Endothelial cell of umbilical vein (primary cell): Measurements from ENCODE around the gene NME4. TPM values are rescaled to one million over a fixed set of nuclear protein-coding genes. Genes with fewer than 3 reads are reported as not detected.
A peak's percentile ranks its signal among the peaks of the same experiment; 100 is the strongest.

Experiments used
- BruUV-seq: library from RNA; stranded (reverse); fragments of 400-500 nt; replicated peaks from 2 replicates; lab custom pipeline; 2021; lab: Mats Ljungman, UMichigan
- CTCF ChIA-PET: fragments of 300-600, 350-600 bp; sonication (Branson Sonifier 250); formaldehyde crosslinking; loops from one replicate; lab custom pipeline; 2021; ENCODE audit warnings: antibody characterized with exemption, inconsistent platforms; lab: Charles Lee
- POLR2A ChIA-PET: fragments of 300-600, 350-600 bp; sonication (Branson Sonifier 250); formaldehyde crosslinking; loops from one replicate; lab custom pipeline; 2021; ENCODE audit warnings: antibody characterized with exemption, inconsistent platforms; lab: Charles Lee
- DNase-seq: peaks from one replicate; pipeline ENCODE4 v3.0.0-alpha.2; 2011; ENCODE audit warnings: low read depth, low spot score
- FAIRE-seq: peaks from 2 replicates; lab custom pipeline; 2011; peaks lifted over from hg19 to GRCh38; lab: Jason Lieb, UNC
- H2AFZ ChIP-seq: 2 replicates; pipeline ENCODE4 v1.6.0; 2012; ENCODE audit warnings: low read depth, low read length, control low read depth, inconsistent platforms
- H3K27ac ChIP-seq: 2 replicates; pipeline ENCODE4 v1.5.1; 2011; ENCODE audit warnings: low read depth, mild to moderate bottlenecking, control low read depth, low read length, moderate library complexity; ENCODE audit not compliant: insufficient read depth
- H3K27me3 ChIP-seq, 2 experiments: 2 replicates each; pipeline versions ENCODE4 v1.6.0 to v1.6.1; 2011; ENCODE audit warnings: low read length in 2 of 2, mixed read lengths in 1 of 2; ENCODE audit not compliant: control insufficient read depth in 2 of 2, insufficient read depth in 2 of 2
- H3K36me3 ChIP-seq, 2 experiments: 2 replicates in 1 of 2; 3 replicates in 1 of 2; pipeline ENCODE4 v1.5.1; 2011; ENCODE audit warnings: low read length in 2 of 2, mild to moderate bottlenecking in 1 of 2, moderate library complexity in 1 of 2; ENCODE audit not compliant: control insufficient read depth in 2 of 2, insufficient read depth in 2 of 2; ENCODE audit errors: extremely low read depth in 1 of 2
- H3K4me1 ChIP-seq: 3 replicates; pipeline ENCODE4 v1.5.1; 2011; ENCODE audit warnings: mild to moderate bottlenecking, low read length; ENCODE audit not compliant: control insufficient read depth, insufficient read depth; ENCODE audit errors: extremely low read depth
- H3K4me2 ChIP-seq: 2 replicates; pipeline ENCODE4 v1.6.1; 2011; ENCODE audit warnings: low read length, control low read depth, mixed read lengths; ENCODE audit not compliant: insufficient read depth
- H3K4me3 ChIP-seq, 3 experiments: fragments of 200-600 bp in 1 of 3; sonication (generic), shearing (Covaris generic) in 1 of 3; replicated peaks in 1 of 3; 2 replicates each; pipeline ENCODE4 v1.5.1; 2011 to 2016; ENCODE audit warnings: control low read depth in 3 of 3, low read length in 3 of 3, mild to moderate bottlenecking in 2 of 3, inconsistent platforms in 1 of 3, low read depth in 1 of 3, moderate library complexity in 1 of 3; ENCODE audit not compliant: insufficient read depth in 1 of 3
- H3K79me2 ChIP-seq: 2 replicates; pipeline ENCODE4 v1.6.0; 2012; ENCODE audit warnings: low read length, inconsistent platforms; ENCODE audit not compliant: control insufficient read depth, insufficient read depth
- H3K9ac ChIP-seq: replicated peaks from 2 replicates; pipeline ENCODE3; 2011; ENCODE audit warnings: low read length, control low read depth; ENCODE audit not compliant: insufficient read depth; ENCODE audit errors: extremely low read depth
- H3K9me1 ChIP-seq: replicated peaks from 3 replicates; pipeline ENCODE4 v1.6.0; 2011; ENCODE audit warnings: mild to moderate bottlenecking, low read length; ENCODE audit not compliant: control insufficient read depth, insufficient read depth; ENCODE audit errors: extremely low read depth
- H3K9me3 ChIP-seq: replicated peaks from 2 replicates; pipeline ENCODE4 v1.5.1; 2012; ENCODE audit warnings: low read length, inconsistent platforms; ENCODE audit not compliant: control insufficient read depth, insufficient read depth
- H4K20me1 ChIP-seq: replicated peaks from 2 replicates; pipeline ENCODE3; 2011; ENCODE audit warnings: mild to moderate bottlenecking, low read length; ENCODE audit not compliant: control insufficient read depth, insufficient read depth; ENCODE audit errors: extremely low read depth
- CTCF ChIP-seq, 2 donors: IDR thresholded peaks; 1 replicate in 1 of 2; 2 replicates in 1 of 2; pipeline ENCODE4 v1.5.1; 2011; ENCODE audit warnings: low read length in 2 of 2, mild to moderate bottlenecking in 2 of 2, moderate library complexity in 2 of 2, control low read depth in 1 of 2, inconsistent platforms in 1 of 2, low read depth in 1 of 2; ENCODE audit not compliant: insufficient read depth in 1 of 2; ENCODE audit errors: extremely low read depth in 1 of 2
- EZH2 ChIP-seq: IDR thresholded peaks from 2 replicates; pipeline ENCODE4 v1.6.1; 2012; ENCODE audit warnings: borderline replicate concordance, low read depth, mild to moderate bottlenecking, moderate library complexity, low read length, inconsistent platforms; ENCODE audit not compliant: severe bottlenecking
- FOS ChIP-seq: IDR thresholded peaks from 2 replicates; pipeline ENCODE4 v1.6.1; 2011; ENCODE audit warnings: mild to moderate bottlenecking, low read length, moderate library complexity, borderline replicate concordance; ENCODE audit not compliant: insufficient read depth
- GATA2 ChIP-seq: IDR thresholded peaks from 2 replicates; pipeline ENCODE4 v1.7.0; 2011; ENCODE audit warnings: low read depth, mild to moderate bottlenecking, moderate library complexity, mixed read lengths, low read length; ENCODE audit not compliant: insufficient read length, insufficient read depth
- JUN ChIP-seq: IDR thresholded peaks from 2 replicates; pipeline ENCODE4 v1.6.1; 2011; ENCODE audit warnings: borderline replicate concordance, low read depth; ENCODE audit not compliant: insufficient read length, insufficient read depth
- MAX ChIP-seq: IDR thresholded peaks from 2 replicates; pipeline ENCODE4 v1.6.1; 2011; ENCODE audit not compliant: insufficient read depth, insufficient read length
- MYC ChIP-seq: IDR thresholded peaks from one replicate; pipeline ENCODE4 v1.6.1; 2011; ENCODE audit warnings: mild to moderate bottlenecking, low read depth, low read length
- POLR2A ChIP-seq: IDR thresholded peaks from 2 replicates; pipeline ENCODE4 v1.6.1; 2012; ENCODE audit warnings: low read depth, mild to moderate bottlenecking, control low read depth, low read length
- POLR2AphosphoS5 ChIP-seq: IDR thresholded peaks from 2 replicates; pipeline ENCODE4 v1.6.1; 2012; ENCODE audit warnings: low read depth, mild to moderate bottlenecking, control low read depth, low read length, moderate library complexity; ENCODE audit not compliant: insufficient read depth
- dilution Hi-C: fragments of 300-500 bp; cut with MboI; formaldehyde crosslinking; loops from one replicate; pipeline ENCODE4 v1.15.0; 2019; ENCODE audit warnings: low sequenced_read_pairs; ENCODE audit not compliant: extremely low pct_ligation_motif_present
- intact Hi-C: fragments of 100-400 bp; cut with micrococcal nuclease; formaldehyde crosslinking; loops from one replicate; pipeline ENCODE4 v1.10.0; 2022
- polyA plus RNA-seq, 4 experiments: library from polyadenylated mRNA; depleted of rRNA in 3 of 4; stranded (reverse) in 3 of 4; unstranded in 1 of 4; fragments of >200 nt; gene quantifications; 2 replicates each; pipeline versions ENCODE4 v1.2.1 to v1.2.3, GENCODE V29; 2011 to 2012; ENCODE audit warnings: missing spikeins in 1 of 4
- total RNA-seq: library from RNA; stranded (reverse); gene quantifications from 2 replicates; pipeline ENCODE4 v1.2.3, GENCODE V29; 2021

NME4 gene
- total and polyA plus RNA-seq, 2 donors (not counting 3 experiments of a cell fraction or from before 2014, with no cell fraction given): 170 to 264 TPM

- CTCF ChIA-PET: interaction anchor here (0.7 to 2.0 kb wide), 10 partner anchors 8 to 295 kb away, joined by 3 to 26 read pairs (median 4); partner anchors contain the start of gene DECR2
- Histone ChIP-seq H3K27ac (no peak overlapping the region), H3K9me1 (no peaks in the 10 kb centered on the region), H3K9ac (no peak overlapping the region), H3K27me3 (no peaks in the 10 kb centered on the region), H3K4me3 (no peak overlapping the region), H3K4me2 (no peak overlapping the region), H4K20me1 (no peaks in the 10 kb centered on the region), H3K4me1 (peaks cover 3% of the 10 kb centered on the region), H2AFZ (no peak overlapping the region), H3K9me3 (no peaks in the 10 kb centered on the region), H3K79me2 (no peaks in the 10 kb centered on the region), H3K36me3 (no peaks in the 10 kb centered on the region)
- TF ChIP-seq POLR2A: no peak
- TF ChIP-seq JUN: no peak
- TF ChIP-seq FOS: no peak
- TF ChIP-seq MAX: no peak
- no peak for TF ChIP-seq POLR2AphosphoS5
- no peak for TF ChIP-seq CTCF (IDR thresholded peaks at IDR 0.05; ENCODE audit: extremely low read depth in 1 of 2, insufficient read depth in 1 of 2, low read depth in 1 of 2, low read length in 2 of 2)
- TF ChIP-seq GATA2: no peak
- no peak for TF ChIP-seq EZH2
- TF ChIP-seq MYC: no peak
- intact Hi-C loops: loop anchor here (1.0 to 5.0 kb wide), 3 partner anchors 103 to 268 kb away; no protein-coding TSS in a partner anchor
- FAIRE-seq: peak; percentile 15
- POLR2A ChIA-PET: no interaction called here
- BruUV-seq: no TSS peak
- DNase-seq: no peak
- dilution Hi-C loops: no loop called here
Observed at GRCh38 chr16:392450-393030, 4.5 kb upstream of the NME4 start.
